ENCODE measurements around the gene GNG7.

GRCh38 chr19:2495651-2496316, 206.7 kb downstream of the GNG7 start:
- TF ChIP-seq POLR2A (IDR thresholded peaks at IDR 0.05) = no peak
- TF ChIP-seq, protein P1, sequence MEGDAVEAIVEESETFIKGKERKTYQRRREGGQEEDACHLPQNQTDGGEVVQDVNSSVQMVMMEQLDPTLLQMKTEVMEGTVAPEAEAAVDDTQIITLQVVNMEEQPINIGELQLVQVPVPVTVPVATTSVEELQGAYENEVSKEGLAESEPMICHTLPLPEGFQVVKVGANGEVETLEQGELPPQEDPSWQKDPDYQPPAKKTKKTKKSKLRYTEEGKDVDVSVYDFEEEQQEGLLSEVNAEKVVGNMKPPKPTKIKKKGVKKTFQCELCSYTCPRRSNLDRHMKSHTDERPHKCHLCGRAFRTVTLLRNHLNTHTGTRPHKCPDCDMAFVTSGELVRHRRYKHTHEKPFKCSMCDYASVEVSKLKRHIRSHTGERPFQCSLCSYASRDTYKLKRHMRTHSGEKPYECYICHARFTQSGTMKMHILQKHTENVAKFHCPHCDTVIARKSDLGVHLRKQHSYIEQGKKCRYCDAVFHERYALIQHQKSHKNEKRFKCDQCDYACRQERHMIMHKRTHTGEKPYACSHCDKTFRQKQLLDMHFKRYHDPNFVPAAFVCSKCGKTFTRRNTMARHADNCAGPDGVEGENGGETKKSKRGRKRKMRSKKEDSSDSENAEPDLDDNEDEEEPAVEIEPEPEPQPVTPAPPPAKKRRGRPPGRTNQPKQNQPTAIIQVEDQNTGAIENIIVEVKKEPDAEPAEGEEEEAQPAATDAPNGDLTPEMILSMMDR (IDR thresholded peaks at IDR 0.05) = no peak
